H1 (cell line): ENCODE results near the gene MRPS10.

Experiments used
- BRCA1 ChIP-seq: IDR thresholded peaks from 2 replicates; pipeline ENCODE4 v1.6.1; 2012; ENCODE audit warnings: low read depth, low read length, improper control_type of control experiment
- CEBPB ChIP-seq: IDR thresholded peaks from 2 replicates; pipeline ENCODE4 v1.6.1; 2012; ENCODE audit warnings: low read depth, low read length
- CREB1 ChIP-seq: IDR thresholded peaks from 2 replicates; pipeline ENCODE4 v1.6.1; 2012; ENCODE audit warnings: inconsistent platforms
- CTCF ChIP-seq, 3 experiments: IDR thresholded peaks; 1 replicate in 2 of 3; 2 replicates in 1 of 3; pipeline versions ENCODE4 v1.5.1 to v1.6.1; 2011; ENCODE audit warnings: low read length in 3 of 3, mild to moderate bottlenecking in 3 of 3, inconsistent platforms in 2 of 3, low read depth in 1 of 3, moderate library complexity in 1 of 3; ENCODE audit not compliant: insufficient read depth in 1 of 3; ENCODE audit errors: control extremely low read depth in 1 of 3
- EP300 ChIP-seq, 2 experiments: IDR thresholded peaks; 1 replicate in 1 of 2; 2 replicates in 1 of 2; pipeline ENCODE4 v1.6.1; 2011 to 2012; ENCODE audit warnings: low read depth in 2 of 2, low read length in 2 of 2, mild to moderate bottlenecking in 2 of 2, borderline replicate concordance in 1 of 2, inconsistent platforms in 1 of 2, moderate library complexity in 1 of 2
- GABPA ChIP-seq: IDR thresholded peaks from 2 replicates; pipeline ENCODE4 v1.6.1; 2011; ENCODE audit warnings: mild to moderate bottlenecking, low read length, moderate library complexity, borderline replicate concordance; ENCODE audit not compliant: insufficient read depth
- HDAC2 ChIP-seq, 2 experiments: fragments of 300-600 bp in 1 of 2; sonication (generic) in 1 of 2; IDR thresholded peaks; 2 replicates each; pipeline ENCODE4 v1.6.1; 2011 to 2012; ENCODE audit warnings: low read depth in 2 of 2, low read length in 2 of 2, mild to moderate bottlenecking in 2 of 2, moderate library complexity in 2 of 2, borderline replicate concordance in 1 of 2, inconsistent platforms in 1 of 2
- POLR2A ChIP-seq, 2 experiments: IDR thresholded peaks; 1 replicate in 1 of 2; 2 replicates in 1 of 2; pipeline ENCODE4 v1.6.1; 2011; ENCODE audit warnings: low read depth in 2 of 2, low read length in 2 of 2, mild to moderate bottlenecking in 2 of 2; ENCODE audit errors: control extremely low read depth in 1 of 2
- SIRT6 ChIP-seq: IDR thresholded peaks from one replicate; pipeline ENCODE4 v1.7.1; 2012; ENCODE audit warnings: low read length, inconsistent platforms

- TF ChIP-seq CTCF (IDR thresholded peaks at IDR 0.05; ENCODE audit: control extremely low read depth in 1 of 3, insufficient read depth in 1 of 3, low read depth in 1 of 3, low read length in 3 of 3) (no peak), CREB1 (peak; percentile 49; the same call in 1 of the 2 replicates), POLR2A (IDR thresholded peaks at IDR 0.05; ENCODE audit: control extremely low read depth in 1 of 2, low read depth in 2 of 2, low read length in 2 of 2) (peak in 1 of 2 experiments; percentile 44; a peak in 1 of 3 replicates), GABPA (no peak), CEBPB (no peak), EP300 (IDR thresholded peaks at IDR 0.05; ENCODE audit: borderline replicate concordance in 1 of 2, low read depth in 2 of 2, low read length in 2 of 2) (no peak), SIRT6 (no peak), BRCA1 (no peak), HDAC2 (IDR thresholded peaks at IDR 0.05; ENCODE audit: borderline replicate concordance in 1 of 2, low read depth in 2 of 2, low read length in 2 of 2) (peak; percentile 84 to 99; a peak in 2 of 4 replicates)
These were observed 40.0 kb upstream of the MRPS10 start for GRCh38 chr6:42257614-42258013.
